ENCODE results near the gene OTOF.

OTOF gene

DNA sequence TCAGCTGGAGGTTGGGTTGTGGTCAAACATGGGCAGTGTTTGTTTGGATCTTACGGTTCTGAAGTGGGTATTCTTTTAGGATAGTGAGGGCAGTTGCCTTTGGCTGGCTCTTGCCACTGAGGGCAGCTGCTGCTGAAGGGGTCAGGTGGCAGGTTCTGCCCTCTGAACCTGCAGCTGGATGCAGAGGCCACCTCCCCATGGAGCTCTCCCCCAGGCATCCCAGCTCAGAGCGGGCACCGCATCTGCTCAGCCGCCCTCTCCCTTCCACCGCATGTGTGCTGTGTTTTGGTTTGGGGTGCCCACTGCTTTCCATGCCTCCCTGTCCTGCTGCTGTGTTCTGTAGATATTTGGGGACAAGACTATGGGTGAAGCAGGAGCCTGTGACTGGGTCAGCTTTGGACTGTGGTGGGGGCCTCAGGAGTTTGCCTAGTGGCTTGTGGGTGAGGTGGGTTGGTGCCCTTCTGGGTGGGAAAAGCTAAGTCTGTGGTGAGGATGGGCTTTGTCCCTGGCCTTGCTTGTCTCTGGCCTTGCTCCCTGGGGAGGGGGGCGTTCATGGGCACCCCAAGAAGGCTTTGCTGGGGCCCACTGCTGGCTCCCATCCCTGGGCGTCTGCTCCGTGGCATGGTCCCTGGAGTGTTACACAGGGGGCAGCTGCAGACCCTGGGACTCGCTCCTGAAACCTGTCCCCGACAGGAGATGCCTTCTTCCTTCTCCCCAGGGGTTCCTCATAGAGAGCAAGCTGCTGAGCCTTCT is 28.5 kb downstream of the OTOF start:
- DNase-seq = no peak

- no peak for DNase-seq
Observed at GRCh38 chr2:26448651-26449050, 29.3 kb downstream of the OTOF start.

DNA sequence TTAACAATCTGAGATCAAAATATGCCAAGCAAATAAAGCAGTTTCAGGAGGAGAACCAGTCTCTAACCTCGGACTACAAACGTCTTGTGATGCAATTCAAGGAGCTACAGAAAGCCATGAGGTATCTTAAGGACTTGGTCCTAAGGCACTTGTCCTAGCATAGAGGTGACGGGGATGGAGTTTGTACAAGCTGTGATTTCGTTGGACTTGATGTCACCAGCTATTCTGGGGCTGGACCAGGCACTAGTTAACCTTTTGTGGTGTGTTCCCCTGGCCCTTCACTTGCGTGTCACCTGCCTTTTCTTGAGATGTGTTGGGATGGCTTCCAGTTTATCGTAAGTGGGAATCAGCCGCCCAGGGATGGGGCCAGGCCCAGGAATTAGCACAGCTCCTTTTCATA is 33.7 kb downstream of the OTOF start:
- DNase-seq = no peak

DNA sequence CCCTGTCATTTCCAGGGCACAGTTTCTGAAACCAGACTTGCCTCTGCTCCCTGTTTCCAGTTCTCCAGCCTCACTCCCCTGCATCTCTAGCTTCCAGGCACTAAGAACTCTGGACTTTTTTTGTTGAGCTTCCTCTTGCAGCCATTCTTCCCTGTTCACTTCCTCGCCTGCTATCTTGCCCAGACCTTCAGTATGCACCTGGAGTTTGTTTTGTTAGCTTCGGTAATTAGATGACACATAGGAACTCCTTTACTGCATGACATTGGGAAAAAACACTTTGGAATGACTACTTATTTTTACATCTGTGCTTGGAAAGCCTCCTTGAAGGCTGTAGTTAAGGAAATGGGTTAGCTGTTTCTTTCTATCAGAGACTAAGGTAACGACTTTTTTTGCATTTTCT is 35.2 kb downstream of the OTOF start:
- no peak for DNase-seq

- DNase-seq = no peak
Observed at GRCh38 chr2:26442301-26442700, 35.6 kb downstream of the OTOF start.

GRCh38 chr2:26438926-26439325 is 39.0 kb downstream of the OTOF start:
- DNase-seq = no peak

DNA sequence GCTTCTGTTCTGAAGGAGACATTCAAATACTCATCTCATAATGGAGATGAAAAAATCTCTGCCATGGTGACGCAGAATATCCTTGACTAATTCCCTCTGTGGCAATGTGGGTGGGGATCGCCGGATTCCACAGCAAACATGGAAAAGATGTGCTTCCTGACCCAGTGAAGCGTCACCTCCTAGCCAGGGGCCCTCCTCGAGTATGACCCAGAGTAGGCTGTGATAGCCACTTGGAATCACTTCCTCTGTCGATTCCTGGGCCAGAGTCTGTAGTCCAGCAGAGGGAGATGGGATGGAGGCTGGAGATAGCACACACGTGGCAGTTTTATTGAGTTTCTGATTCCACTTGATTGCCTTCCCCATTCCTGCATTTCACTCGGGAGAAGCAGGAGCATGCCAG is 39.4 kb downstream of the OTOF start:
- DNase-seq = no peak

- no peak for DNase-seq
Observed at GRCh38 chr2:26435106-26435505, 42.8 kb downstream of the OTOF start.

GRCh38 chr2:26432859-26433258 is 45.1 kb downstream of the OTOF start:
- no peak for DNase-seq

DNA sequence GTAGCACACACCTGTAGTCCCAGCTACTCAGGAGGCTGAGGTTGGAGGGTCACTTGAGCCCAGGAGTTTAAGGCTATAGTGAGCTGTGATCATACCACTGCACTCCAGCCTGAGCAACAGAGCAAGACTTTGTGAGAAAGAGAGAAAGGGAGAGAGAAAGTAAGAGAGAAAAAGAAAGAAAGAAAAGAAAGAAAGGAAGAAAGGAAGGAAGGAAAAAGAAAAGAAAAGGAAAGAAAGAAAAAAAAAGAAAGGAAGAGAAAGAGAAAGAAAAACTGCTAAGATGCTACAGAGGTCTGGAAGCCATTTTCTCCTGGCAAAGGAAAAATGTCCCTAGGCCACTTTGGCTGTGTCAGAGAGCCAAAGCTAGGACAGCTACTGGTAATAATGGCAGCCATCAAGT is 45.6 kb downstream of the OTOF start:
- no peak for DNase-seq

GRCh38 chr2:26430826-26431225 is 47.1 kb downstream of the OTOF start:
- no peak for DNase-seq

DNA sequence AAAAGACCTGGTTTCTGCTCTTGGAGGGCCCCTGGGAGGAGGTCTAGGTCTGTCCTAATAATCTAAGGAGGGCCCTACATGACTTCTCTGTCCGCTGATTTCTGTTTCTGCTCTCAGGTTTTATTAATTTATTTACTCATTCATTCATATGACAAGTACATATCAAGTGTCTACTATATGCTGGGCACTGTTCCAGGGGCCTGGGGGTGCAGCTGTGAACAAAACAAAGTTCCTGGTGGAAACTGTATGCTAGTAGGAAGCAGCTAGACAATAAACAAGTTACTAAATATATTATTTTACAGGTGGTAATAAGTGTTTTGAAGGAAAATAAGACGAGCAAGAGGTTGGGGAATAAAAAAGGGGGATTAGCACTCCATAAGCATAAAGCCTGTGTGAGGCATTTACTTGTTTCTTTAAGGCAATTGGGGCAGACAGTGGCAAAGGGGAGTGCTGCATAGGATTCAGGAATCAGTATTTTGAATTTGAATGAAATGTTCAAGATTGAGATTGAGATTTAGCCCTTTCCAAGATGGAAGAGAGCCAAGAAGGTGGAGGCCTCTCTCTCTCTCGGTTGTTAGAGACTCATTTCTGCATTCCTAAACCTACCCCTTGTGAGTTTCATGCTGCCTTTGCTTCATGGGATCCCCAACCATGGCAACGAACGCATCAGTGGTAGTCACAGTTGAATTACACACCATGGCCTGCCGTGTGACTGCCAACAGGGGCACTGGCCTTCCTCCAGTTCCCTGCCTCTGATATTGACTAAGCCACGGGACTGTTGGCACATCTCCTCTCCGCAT is 47.9 kb downstream of the OTOF start:
- DNase-seq = peak; percentile 2

DNA sequence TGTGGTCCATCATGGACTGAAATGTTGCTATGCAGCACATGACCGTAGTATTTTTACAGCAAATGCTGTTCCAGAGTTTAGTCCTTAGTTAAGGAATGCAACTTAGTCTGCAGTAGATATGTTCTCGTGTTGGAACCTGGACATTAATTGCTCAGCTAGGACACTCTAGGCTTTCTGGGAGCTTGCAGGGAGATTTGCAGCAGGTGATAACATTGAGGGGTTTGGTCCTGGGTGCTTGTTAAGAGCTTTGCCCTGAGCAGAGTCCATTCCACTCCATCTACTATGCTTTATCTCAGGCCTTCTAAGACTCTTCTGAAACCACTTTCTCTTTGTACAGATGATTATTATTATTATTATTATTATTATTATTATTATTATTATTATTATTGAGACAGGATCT is 49.1 kb downstream of the OTOF start:
- DNase-seq = no peak

GRCh38 chr2:26424221-26424620 is 53.7 kb downstream of the OTOF start:
- no peak for DNase-seq

DNA sequence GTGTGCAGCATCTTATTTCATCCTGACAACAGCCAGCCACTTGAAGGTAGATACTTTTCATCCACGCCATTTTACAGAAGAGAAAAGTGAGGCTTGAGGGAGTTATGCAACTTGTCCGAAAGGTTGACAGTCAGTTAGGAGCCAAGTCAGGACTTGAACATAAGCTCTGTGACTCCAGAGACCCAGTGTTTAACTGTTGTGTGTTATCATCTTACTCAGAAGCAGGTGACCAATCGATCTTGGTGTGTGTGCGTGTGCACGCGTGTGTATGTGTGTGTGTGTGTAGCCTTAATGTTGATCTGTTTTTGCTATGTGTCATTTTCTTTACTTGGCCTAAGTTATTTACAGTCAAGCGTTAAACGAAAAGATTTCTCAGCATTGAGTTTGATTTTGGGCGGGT is 54.2 kb downstream of the OTOF start:
- no peak for DNase-seq

DNA sequence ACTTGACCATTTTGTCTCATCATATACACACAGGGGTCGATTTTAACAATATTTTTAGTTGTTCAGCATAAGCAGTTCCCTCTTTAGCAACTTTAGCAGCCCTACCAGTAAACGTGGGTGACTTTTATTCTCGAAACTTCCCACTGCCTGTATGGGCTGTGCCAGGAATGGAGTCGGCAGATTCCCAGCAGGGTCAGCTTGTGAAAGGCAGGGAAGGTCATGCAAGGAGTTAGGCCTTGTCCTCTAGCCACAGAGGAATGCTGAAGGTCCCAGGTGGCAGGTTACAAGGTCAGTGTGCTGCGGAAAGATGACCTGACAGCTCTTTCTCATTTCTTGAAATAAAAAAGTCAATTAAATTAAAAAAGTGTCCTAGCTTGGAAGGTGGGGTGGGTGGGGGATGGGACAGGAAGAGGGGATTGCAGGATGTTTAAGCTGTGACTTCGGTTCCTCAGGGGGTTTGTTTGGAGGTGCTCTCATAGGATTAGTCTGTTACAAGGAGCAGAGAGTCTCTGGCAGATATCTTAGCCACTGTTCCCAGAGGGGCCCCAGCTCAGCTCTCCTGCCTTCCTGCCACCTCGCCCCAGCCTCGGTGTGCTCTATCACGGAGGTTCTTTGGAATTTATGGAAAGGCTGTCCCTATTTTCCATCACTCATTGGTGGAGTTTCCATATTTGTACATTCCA is 54.8 kb downstream of the OTOF start:
- DNase-seq = no peak

- no peak for DNase-seq
Observed at GRCh38 chr2:26421961-26422360, 56.0 kb downstream of the OTOF start.

DNA sequence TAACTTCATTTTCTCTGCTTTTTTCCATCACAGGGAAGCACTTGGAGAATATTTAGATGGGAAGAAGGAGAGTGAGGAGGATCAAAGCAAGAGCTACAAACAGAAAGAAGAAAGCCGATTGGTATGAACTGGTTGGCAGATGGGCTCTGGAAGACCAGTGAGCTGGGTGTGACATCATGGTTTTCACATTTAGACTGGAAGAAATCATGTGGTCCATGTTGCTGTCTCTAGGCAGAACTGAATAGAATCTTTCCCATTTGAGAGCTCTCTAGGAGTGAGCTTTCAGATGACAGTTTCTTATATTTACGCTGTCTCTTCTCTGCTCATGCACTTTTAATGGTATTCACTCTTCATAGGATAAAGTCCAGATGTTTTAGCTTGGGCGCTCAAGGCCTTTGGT is 63.6 kb downstream of the OTOF start:
- DNase-seq = no peak

GRCh38 chr2:26412091-26412673 is 65.7 kb downstream of the OTOF start:
- no peak for DNase-seq

DNA sequence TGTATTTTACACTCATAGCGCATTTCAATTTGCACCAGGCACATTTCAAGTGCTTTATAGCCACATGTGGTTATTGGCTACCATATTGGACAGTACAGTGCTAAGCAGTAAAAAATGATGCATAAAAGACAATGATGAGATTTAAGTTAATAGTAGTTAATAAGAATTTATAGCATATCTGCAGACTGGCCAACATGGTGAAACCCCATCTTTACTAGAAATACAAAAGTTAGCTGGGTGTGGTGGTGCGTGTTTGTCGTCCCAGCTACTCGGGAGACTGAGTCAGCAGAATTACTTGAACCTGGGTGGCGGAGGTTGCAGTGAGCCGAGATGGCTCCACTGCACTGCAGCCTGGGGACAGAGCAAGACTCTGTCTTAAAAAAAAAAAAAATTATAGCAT is 66.5 kb downstream of the OTOF start:
- no peak for DNase-seq

DNA sequence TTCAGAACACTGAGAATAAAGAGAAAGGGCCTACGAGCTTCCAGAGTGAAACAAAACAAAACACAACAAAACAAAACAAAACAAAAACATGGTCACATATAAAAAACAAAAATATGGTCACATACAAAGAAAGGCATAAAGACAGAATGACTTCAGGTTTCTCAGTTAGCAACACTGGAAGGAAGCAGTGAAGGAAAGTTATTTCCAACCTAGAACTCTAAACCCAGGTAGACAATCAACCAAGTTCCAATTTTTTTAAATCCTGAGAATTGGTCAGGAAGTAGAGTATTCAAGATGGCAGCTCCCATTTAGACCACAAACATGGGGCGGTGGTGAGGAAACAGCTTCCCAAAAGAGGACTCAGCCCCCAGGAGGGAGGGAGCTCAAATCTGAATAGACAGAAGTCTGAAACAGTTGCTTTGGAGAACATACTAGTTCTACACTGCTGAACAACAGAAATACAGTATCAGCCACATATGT is 67.1 kb downstream of the OTOF start:
- no peak for DNase-seq

- DNase-seq = no peak
Observed at GRCh38 chr2:26409785-26410184, 68.1 kb downstream of the OTOF start.

DNA sequence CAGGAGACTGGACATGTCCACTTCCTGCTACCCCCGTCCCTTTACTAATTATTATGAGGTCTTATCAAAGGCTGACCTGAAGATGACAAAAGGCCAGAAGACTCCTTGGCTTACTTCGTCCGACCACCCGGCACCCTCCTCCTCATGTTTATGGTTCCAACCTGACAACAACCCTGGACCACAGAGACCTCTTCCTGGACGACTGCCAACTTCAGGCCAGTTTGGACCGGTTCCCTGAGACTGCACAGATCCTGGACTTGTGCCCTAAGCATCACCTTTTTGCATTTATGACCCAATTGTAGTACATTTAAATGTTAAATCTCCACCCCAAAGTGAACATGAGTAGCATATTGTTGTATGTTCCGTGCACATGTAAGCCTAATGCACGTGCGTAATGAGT is 70.4 kb downstream of the OTOF start:
- no peak for DNase-seq

Data from SHP77 treated with DMSO at 0.1 percent for 48 hours (cell line).